HG03139 (cell line): ENCODE measurements around the gene TCEANC2.

Experiments used
- ATAC-seq: cut with Tn5 transposase; IDR thresholded peaks from one replicate; pipeline ENCODE4 v1.9.1; 2021; ENCODE audit not compliant: unreplicated experiment

TCEANC2 gene

GRCh38 chr1:54112027-54112426 is 58.6 kb downstream of the TCEANC2 start:
- ATAC-seq: no peak

GRCh38 chr1:54112705-54113368 is 59.4 kb downstream of the TCEANC2 start:
- ATAC-seq: no peak

GRCh38 chr1:54114001-54114400 is 60.6 kb downstream of the TCEANC2 start:
- ATAC-seq: no peak

- no peak for ATAC-seq
Observed at GRCh38 chr1:54114955-54115354, 61.5 kb downstream of the TCEANC2 start.

DNA sequence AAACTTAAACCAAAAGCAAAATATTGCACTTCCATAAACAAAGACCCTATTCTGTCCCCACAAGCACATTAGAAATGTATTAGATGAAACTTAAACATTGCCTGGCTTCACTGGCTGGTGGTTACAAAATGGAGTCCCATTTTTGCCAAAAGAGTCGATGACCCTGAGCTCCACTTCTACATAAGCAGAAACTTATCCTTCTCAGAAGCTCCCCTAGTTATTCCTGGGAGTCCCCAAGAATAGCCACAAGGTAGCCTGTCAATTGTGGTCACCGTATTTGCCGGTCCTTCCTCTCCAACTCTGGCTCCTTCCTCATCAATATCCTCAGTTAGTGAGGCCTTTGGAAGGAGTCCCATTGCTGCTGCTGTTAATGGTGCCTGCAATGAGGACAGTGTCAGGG is 62.1 kb downstream of the TCEANC2 start:
- no peak for ATAC-seq

DNA sequence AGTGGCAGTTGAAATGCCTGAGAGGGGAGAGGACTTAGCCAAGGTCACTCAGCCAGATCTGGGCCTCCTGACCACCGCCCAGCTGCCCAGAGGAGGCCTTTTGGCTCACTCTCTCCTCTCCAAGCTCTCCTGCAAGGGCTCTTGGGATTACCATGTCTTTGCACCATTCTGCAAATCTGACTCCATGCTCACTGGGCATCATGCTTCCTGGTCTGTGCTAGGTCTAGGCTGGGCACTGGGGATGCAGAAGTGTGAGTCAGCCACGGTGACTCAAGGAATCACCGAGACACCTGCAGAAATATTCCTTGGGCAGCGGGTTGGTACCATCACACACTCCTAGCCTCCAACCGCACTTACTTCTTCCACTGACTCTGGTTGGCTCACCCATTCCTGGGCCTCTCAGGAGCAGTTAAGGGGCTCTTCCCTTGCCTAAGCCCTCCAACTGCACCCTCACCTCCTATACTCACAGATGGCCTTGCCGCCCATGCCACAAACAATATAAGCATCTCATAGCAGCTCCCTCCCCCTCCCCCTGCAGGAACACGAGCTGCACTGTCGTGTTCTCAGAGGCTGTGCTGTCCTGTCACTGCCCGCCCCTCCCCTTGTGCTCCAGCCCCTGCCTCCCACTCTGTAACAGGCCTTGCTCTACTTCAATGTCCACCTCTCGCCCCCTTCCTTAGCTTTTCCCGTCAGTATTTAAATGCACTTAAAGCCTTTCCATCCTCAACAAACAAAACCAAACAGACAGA is 64.6 kb downstream of the TCEANC2 start:
- ATAC-seq: no peak

- no peak for ATAC-seq
Observed at GRCh38 chr1:54118704-54119103, 65.3 kb downstream of the TCEANC2 start.

DNA sequence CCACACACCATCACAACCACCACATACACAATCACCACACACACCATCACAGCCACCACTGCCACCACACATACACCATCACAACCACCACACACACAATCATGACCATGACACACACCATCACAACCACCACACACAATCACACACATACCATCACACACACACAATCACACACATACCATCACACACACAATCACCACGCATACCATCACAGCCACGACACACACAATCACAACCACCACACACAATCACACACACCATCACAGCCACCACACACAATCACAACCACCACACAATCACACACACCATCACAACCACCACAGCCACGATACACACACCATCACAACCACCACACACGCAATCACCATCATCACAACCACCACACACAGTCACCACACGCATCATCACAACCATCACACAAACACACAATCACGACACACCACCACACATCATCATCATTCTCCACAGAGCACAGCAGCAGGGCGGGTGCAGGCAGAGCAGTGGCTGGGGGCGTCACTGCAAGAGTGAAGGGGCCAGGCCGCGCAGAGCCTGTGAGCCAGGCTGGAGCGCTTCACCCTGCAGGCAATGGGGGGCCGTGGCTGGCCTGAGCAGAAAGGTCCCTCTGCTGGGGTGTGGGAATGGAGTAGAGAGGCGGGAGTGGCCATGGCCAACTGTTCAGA is 66.8 kb downstream of the TCEANC2 start:
- no peak for ATAC-seq

GRCh38 chr1:54120698-54121481 is 67.5 kb downstream of the TCEANC2 start:
- ATAC-seq: no peak

DNA sequence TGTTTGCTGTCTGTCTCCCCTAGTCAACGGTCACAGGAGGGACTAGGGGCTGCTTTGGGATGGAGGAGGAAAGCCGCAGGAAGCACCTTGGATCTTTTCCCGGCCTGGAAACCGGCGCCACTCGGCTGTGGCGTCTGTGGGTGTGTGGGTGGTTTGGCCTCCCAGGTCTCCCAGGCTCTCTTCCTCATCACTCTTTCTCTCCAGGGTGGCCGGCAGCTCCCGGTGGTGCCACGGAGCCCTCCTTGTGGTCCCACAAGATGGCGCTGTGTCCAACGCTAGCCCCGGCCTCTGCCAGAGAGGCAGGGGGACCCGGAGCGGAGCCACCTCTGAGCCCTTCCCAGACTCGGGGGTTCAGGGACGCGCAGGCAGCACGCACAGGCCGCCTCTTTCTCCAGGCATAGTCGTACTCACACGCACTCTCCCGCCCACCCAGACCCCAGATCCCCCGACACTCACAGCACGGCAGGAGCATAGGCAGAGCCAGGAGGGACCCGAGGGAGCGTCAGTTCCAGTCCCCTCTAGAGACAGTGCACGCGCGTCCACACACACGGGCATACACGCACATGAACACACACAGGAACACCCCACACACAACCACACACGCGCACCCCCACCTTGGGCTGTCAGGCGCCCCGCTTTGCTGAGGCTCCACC is 68.2 kb downstream of the TCEANC2 start:
- no peak for ATAC-seq

DNA sequence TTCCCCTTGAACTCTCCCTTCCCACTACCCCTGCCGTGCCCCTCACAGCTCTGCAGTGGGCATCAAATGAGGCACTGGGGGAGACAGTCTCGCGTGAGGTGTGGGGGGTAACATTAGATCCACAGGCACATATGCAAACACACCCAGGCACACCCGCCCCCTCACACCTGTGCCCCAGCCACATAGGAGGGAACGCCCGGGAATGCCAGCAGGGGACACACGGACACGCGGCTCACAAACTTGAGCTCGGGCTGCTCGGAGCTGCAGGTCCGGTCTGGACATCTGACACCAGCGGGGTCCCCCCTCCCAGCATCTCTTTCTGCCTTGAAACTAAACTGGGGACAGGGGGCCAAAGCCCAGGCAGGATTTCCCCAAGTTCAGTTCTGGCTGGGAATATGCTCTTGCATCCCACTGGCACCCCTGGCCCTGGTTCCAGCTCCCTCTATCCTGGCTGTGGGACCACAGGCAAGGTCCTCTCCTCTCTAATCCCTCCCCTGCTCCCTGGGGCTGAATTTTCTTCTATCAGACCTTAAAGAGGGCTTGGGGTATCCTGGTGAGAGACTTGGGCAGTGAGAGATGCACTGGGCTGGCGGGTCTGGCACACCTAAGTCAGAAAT is 68.8 kb downstream of the TCEANC2 start:
- ATAC-seq: no peak

DNA sequence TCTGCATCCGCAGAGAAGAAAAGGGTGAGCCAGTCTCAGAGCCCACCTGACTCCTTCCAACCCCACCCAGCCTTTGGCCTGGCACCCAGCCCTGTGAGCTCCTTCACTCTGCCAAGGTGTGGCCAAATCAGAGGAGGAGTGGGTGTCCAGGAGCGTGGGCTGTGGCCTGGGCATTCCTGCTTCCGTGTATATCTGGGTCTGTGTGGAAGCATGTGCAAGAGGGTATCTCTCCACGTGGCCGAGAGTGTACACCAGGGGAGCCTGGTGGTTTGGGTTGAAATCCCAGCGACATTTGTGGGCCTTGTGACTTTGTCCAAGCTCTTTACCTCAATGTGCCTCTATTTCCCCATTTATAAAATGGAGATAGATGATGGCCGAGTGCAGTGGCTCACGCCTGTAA is 69.6 kb downstream of the TCEANC2 start:
- ATAC-seq: no peak

DNA sequence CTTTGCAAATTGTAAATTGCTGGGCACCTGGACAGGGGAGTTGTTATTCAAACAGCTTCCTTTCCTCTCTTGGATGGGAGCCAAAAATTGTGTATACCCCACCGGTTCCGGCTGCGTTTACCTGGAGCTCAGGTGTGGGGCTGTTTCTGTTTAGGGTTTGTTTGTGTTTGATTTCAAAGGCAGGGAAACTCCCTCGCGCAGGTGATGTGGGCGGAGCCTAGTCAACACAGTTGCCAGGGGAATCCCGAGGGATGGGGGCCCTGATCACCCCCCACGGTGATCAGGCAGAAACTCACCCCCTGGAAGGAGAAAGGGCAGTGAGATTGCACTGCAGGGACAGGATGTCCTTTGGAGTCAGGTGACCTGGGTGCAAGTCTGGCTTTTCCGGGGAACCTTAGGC is 71.1 kb downstream of the TCEANC2 start:
- ATAC-seq: no peak

GRCh38 chr1:54124906-54125305 is 71.5 kb downstream of the TCEANC2 start:
- ATAC-seq: no peak

- no peak for ATAC-seq
Observed at GRCh38 chr1:54125386-54126070, 72.1 kb downstream of the TCEANC2 start.

DNA sequence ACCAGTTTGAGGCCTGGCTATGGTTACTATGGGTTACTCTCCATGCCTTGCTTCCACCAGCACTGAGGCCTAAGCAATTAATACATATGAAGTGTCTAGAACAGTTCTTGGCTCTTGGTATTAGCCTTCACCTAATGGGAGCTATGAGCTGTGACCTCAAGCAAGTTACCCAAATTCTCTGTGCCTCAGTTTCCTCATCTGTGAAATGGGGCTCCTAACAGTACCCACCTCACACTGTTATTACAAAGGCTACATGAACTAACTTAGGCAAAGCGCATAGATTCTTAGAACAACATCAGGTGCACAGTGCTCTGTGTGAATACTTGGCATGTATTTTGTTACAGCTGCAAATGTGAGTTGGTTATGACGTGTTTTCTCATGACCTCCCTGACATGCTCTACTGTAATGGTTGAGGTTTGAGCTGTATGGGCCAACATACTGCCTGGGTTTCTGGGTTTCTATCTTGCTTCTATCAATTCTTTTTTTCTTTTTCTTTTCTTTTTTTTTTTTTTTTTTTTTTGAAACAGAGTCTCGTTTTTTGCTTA is 72.9 kb downstream of the TCEANC2 start:
- no peak for ATAC-seq

DNA sequence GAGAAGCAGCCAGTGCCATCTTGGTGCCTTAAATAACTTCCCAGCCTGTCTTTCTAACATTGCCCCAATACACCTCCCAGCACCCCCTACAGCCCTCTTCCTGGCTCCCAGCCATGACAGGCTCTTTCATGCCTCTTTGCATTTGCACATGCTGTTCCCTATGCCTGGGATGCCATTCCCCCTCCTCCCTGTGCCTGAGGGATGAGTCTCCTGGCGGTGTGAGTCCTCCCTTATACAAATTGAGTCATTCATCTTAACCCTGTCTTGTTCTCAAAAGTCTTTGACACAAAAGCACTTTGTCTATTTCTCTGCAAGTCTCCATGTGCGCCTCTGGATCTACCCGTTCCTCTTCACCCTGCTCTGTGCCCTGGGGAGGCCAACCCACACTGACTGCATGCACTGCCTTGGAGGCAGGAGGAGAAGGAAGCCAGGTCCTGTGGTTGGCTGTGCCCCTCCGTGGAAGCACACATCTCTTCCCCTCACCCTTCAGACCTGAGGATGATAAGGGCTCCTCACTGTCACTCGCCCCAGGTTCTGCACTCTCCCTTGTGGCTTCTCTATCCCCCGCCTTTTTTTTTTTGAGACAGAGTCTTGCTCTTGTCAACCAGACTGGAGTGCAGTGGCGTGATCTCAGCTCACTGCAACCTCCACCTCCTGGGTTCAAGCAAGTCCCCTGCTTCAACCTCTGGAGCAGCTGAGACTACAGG is 74.3 kb downstream of the TCEANC2 start:
- ATAC-seq: no peak

DNA sequence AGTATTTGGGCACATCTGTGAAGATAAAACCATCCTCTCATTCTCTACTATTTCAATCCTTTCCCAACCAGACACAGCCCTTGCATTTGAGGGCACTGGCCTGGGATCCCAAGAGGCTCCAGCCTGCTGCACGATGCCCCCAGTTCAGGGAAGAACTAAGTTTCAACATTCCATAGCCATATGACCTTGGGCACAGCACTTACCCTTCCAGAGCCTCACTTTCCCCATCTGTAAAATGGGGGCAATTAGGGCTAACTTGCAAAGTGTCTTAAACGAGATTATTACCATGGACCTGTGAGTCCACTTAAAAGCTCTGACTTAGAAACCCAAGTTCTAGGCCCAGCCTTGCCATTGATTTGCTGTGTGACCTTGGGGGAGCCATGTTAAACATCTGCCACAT is 76.5 kb downstream of the TCEANC2 start:
- no peak for ATAC-seq

GRCh38 chr1:54131419-54131818 is 78.0 kb downstream of the TCEANC2 start:
- no peak for ATAC-seq
